Naive thymus-derived CD8-positive, alpha-beta T cell (primary cell): Measurements from ENCODE around the gene DPH3. TPM values are rescaled to one million over a fixed set of nuclear protein-coding genes. Genes with fewer than 3 reads are reported as not detected.

Experiments
- ATAC-seq, 2 donors: fragments of 150-1000 bp; cut with Tn5 transposase in 1 of 2; sonication (Bioruptor Pico), chemical (Tn5 transposase) in 1 of 2; 1 replicate in 1 of 2; 2 replicates in 1 of 2; pipeline ENCODE4 v1.10.0; 2021; ENCODE audit warnings: mild to moderate bottlenecking in 2 of 2, moderate library complexity in 2 of 2
- POLR2A ChIA-PET: fragments of 350-600 bp; sonication (Branson Sonifier 250); formaldehyde crosslinking; loops from one replicate; lab custom pipeline; 2021; ENCODE audit warnings: antibody characterized with exemption; lab: Charles Lee
- DNase-seq, 10 donors: peaks; one replicate each; pipeline versions ENCODE4 v3.0.0 to v3.0.0-alpha.2; 2020 to 2022
- H3K27ac Mint-ChIP-seq, 10 donors: one replicate each; pipeline ENCODE4 v1.8.0; 2020 to 2022; ENCODE audit warnings: mild to moderate bottlenecking in 10 of 10, mixed read lengths in 10 of 10, moderate library complexity in 4 of 10, inconsistent platforms in 1 of 10
- H3K27me3 Mint-ChIP-seq, 5 donors: one replicate each; pipeline ENCODE4 v1.8.0; 2021 to 2022; ENCODE audit warnings: mixed read lengths in 5 of 5
- H3K36me3 Mint-ChIP-seq, 3 donors: one replicate each; pipeline ENCODE4 v1.8.0; 2020 to 2022; ENCODE audit warnings: mixed read lengths in 3 of 3, mild to moderate bottlenecking in 2 of 3, inconsistent platforms in 1 of 3
- H3K4me1 Mint-ChIP-seq, 4 donors: one replicate each; pipeline ENCODE4 v1.8.0; 2021 to 2022; ENCODE audit warnings: mixed read lengths in 4 of 4
- H3K4me3 Mint-ChIP-seq, 10 donors: one replicate each; pipeline ENCODE4 v1.8.0; 2020 to 2022; ENCODE audit warnings: mild to moderate bottlenecking in 10 of 10, mixed read lengths in 10 of 10, moderate library complexity in 6 of 10, inconsistent platforms in 1 of 10
- H3K9me3 Mint-ChIP-seq, 9 donors: one replicate each; pipeline ENCODE4 v1.8.0; 2020 to 2022; ENCODE audit warnings: mixed read lengths in 9 of 9, mild to moderate bottlenecking in 3 of 9, inconsistent platforms in 1 of 9, moderate library complexity in 1 of 9
- polyA plus RNA-seq, 3 donors: library from polyadenylated mRNA; unstranded; fragments of 300-500 nt; fragmentation: Illumina TruSeq; gene quantifications; one replicate each; pipeline ENCODE4 v1.2.3, GENCODE V29; 2021
- total RNA-seq, 8 experiments: library from RNA in 2 of 8; stranded (reverse) in 2 of 8; gene quantifications; one replicate each; pipeline ENCODE4 v1.2.3 and lab custom pipeline; 2021 to 2026

The DPH3 gene
- total and polyA plus RNA-seq, 5 experiments from 2014 or later: 16.6 to 20.9 (median 17.2) TPM

GRCh38 chr3:16303037-16303575, 38.4 kb upstream of the DPH3 start:
- no peak for ATAC-seq

DNA sequence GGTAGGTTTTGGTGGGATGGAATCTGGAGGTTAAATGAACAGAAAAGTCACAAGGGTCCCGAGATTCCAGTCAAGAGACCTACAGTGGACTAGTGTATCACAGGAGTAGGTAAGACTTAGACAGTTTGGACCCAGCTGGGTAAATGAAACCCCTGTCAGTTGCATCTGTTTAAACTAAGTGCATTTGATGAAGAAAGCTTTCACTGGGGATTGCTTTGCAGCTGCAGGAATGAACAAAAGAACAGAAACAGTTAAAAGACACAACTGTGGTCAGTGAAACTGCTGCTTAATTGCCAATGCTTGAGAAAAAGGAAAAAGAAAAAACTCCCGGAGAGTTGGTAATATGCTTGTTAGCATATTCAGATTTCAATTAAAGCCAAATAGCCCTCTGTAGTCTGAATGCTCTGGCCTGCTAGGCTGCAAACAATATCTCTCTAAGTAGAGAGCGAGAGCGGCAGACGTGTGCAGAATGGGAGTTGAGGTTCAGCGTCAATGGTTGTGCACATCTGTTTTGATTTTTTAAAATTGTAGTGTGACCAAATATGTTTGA, 37.4 kb upstream of the DPH3 start:
- POLR2A ChIA-PET: interaction anchor here (1.0 to 11.0 kb wide), 7 partner anchors 10 to 211 kb away, joined by 3 to 268 read pairs (median 16); partner anchors contain the start of gene RFTN1
- DNase-seq: no peak
- H3K9me3 Mint-ChIP-seq: no peaks in the 10 kb centered on the region

More at GRCh38 chr3:16303037-16303575, 38.4 kb upstream of the DPH3 start:
- peaks cover 57 to 99% (median 97%) of the 10 kb centered on the region in 4 donors for H3K4me1 Mint-ChIP-seq
- no peaks in the 10 kb centered on the region for H3K9me3 Mint-ChIP-seq
- peak overlapping the region; percentile 78 to 99 (median 96) for H3K27ac Mint-ChIP-seq
- no peaks in the 10 kb centered on the region for H3K27me3 Mint-ChIP-seq
- POLR2A ChIA-PET: interaction anchor here (0.6 to 11.0 kb wide), 5 partner anchors 11 to 179 kb away, joined by 3 to 268 read pairs (median 64); no protein-coding TSS in a partner anchor
- peak overlapping the region; percentile 84 to 100 (median 93) for H3K4me3 Mint-ChIP-seq
- no peak for DNase-seq
- H3K36me3 Mint-ChIP-seq: peaks cover 60 to 93% (median 69%) of the 10 kb centered on the region in 3 donors

GRCh38 chr3:16301507-16301906, 36.8 kb upstream of the DPH3 start:
- H3K4me3 Mint-ChIP-seq: peak overlapping the region; percentile 84 to 100 (median 93)
- ATAC-seq (peak; percentile 12 to 15), DNase-seq (peak in 1 of 10 donors; percentile 29)
- peaks cover 65 to 92% (median 72%) of the 10 kb centered on the region in 3 donors for H3K36me3 Mint-ChIP-seq
- peaks cover 48 to 99% (median 96%) of the 10 kb centered on the region in 4 donors for H3K4me1 Mint-ChIP-seq
- POLR2A ChIA-PET: interaction anchor here (0.6 to 11.0 kb wide), 15 partner anchors 8 to 541 kb away, joined by 3 to 268 read pairs (median 6); partner anchors contain the start of genes DPH3, OXNAD1 and RFTN1
- peaks cover 0 to 1% (median 0%) of the 10 kb centered on the region in 9 donors for H3K9me3 Mint-ChIP-seq
- peak overlapping the region; percentile 86 to 99 (median 96) for H3K27ac Mint-ChIP-seq
- H3K27me3 Mint-ChIP-seq: no peaks in the 10 kb centered on the region

More for the DNA sequence above, 37.4 kb upstream of the DPH3 start:
- peak overlapping the region; percentile 86 to 99 (median 96) for H3K27ac Mint-ChIP-seq
- H3K36me3 Mint-ChIP-seq: peaks cover 65 to 92% (median 69%) of the 10 kb centered on the region in 3 donors
- H3K27me3 Mint-ChIP-seq: no peaks in the 10 kb centered on the region
- peaks cover 54 to 99% (median 96%) of the 10 kb centered on the region in 4 donors for H3K4me1 Mint-ChIP-seq
- no peak for ATAC-seq
- peak overlapping the region; percentile 84 to 100 (median 93) for H3K4me3 Mint-ChIP-seq

DNA sequence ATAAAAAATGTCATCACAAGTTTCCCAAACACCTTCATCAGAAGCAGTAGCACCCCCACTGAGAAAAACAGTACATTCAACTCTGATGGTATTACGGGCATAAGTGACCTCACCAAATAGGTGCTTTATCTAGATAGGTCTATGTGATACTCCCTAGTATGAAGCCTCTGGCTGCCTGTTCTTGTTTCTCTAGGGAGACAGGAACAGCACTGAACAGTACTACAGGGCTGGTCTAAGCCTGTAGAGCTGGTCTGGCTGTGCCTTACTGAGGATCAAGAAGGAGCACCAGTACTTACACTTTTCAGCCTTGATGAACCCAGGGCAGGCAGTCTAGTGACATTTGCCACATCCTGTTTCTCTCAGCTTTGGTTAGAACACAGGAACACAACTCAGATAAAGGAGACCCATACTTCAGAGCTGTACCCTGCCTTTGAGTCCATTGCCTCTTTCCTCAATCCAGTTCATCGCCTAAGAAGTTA, 36.2 kb upstream of the DPH3 start:
- peaks cover 0 to 4% (median 0%) of the 10 kb centered on the region in 9 donors for H3K9me3 Mint-ChIP-seq
- POLR2A ChIA-PET: interaction anchor here (0.6 to 11.0 kb wide), 16 partner anchors 9 to 541 kb away, joined by 3 to 268 read pairs (median 6); partner anchors contain the start of genes DPH3, OXNAD1 and RFTN1
- peak; percentile 68 to 82 for ATAC-seq

DNA sequence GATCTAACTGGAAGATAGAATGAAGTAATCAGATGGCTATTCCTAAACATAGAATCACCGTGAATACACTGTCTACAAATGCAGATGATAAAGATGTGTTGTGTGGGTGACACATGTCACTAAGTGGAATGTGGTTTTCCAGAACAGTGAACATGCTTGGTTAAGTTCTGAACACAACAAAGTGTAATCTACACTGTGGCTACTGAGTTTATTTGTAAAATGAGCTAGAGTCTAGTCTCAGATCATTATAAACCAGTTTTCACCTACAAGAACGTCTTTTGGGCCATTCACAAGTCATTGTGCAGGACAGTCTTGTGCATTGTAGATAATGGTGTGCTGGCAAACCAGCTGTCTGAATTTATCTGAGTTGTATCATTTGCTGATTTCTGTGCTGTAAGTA, 35.6 kb upstream of the DPH3 start:
- H3K36me3 Mint-ChIP-seq: peaks cover 64 to 92% (median 79%) of the 10 kb centered on the region in 3 donors
- ATAC-seq (peak; percentile 15 to 36), DNase-seq (peak in 2 of 10 donors; percentile 50)
- no peaks in the 10 kb centered on the region for H3K27me3 Mint-ChIP-seq
- H3K4me3 Mint-ChIP-seq: peak overlapping the region; percentile 84 to 100 (median 93)
- peaks cover 53 to 99% (median 96%) of the 10 kb centered on the region in 4 donors for H3K4me1 Mint-ChIP-seq
- H3K9me3 Mint-ChIP-seq: peaks cover 0 to 4% (median 0%) of the 10 kb centered on the region in 9 donors
- H3K27ac Mint-ChIP-seq: peak overlapping the region; percentile 86 to 99 (median 96)
- POLR2A ChIA-PET: interaction anchor here (1.2 to 11.0 kb wide), 13 partner anchors 8 to 542 kb away, joined by 5 to 268 read pairs (median 6); partner anchors contain the start of genes DPH3, OXNAD1 and RFTN1

More for the DNA sequence above, 36.2 kb upstream of the DPH3 start:
- Mint-ChIP-seq H3K4me3 (peak overlapping the region; percentile 84 to 100 (median 93)), H3K36me3 (peaks cover 65 to 92% (median 78%) of the 10 kb centered on the region in 3 donors), H3K4me1 (peaks cover 52 to 99% (median 96%) of the 10 kb centered on the region in 4 donors), H3K27ac (peak overlapping the region; percentile 86 to 99 (median 96)), H3K27me3 (no peaks in the 10 kb centered on the region)
- DNase-seq: peak in 9 of 10 donors; percentile 49 to 87 (median 75)

DNA sequence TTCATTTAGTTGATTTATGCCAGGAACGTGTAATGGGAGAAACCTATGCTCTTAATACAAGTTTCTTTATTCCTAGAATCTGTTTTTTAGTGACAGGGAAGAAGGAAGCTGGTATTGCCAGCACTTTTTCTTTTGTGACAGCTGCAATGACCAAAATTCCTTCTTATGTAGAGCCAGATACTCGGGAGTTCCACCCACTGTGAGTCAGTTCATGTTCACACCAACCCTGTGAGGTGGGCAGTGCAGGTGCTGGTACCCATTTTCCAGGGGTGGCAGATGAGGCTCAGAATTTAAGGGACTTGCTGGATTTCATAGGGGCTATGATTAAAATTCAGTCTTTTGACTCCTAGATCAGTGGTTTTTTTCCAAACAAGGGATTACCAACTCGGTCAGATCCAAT, 35.0 kb upstream of the DPH3 start:
- Mint-ChIP-seq H3K9me3 (peaks cover 0 to 4% (median 0%) of the 10 kb centered on the region in 9 donors), H3K27ac (peak overlapping the region; percentile 86 to 99 (median 96)), H3K36me3 (peaks cover 65 to 90% (median 76%) of the 10 kb centered on the region in 3 donors), H3K27me3 (no peaks in the 10 kb centered on the region), H3K4me1 (peaks cover 50 to 99% (median 95%) of the 10 kb centered on the region in 4 donors), H3K4me3 (peak overlapping the region; percentile 24 to 100 (median 93))
- no peak for DNase-seq
- POLR2A ChIA-PET: interaction anchor here (1.7 to 11.0 kb wide), 7 partner anchors 7 to 216 kb away, joined by 5 to 268 read pairs (median 16); partner anchors contain the start of genes DPH3, OXNAD1 and RFTN1
- no peak for ATAC-seq

- Mint-ChIP-seq H3K27ac (peak overlapping the region; percentile 86 to 99 (median 96)), H3K9me3 (peaks cover 0 to 9% (median under 1%) of the 10 kb centered on the region in 9 donors), H3K4me1 (peaks cover 44 to 96% (median 90%) of the 10 kb centered on the region in 4 donors), H3K27me3 (no peaks in the 10 kb centered on the region), H3K36me3 (peaks cover 64 to 89% (median 71%) of the 10 kb centered on the region in 3 donors), H3K4me3 (peak overlapping the region; percentile 27 to 100 (median 93))
- DNase-seq: no peak
- no peak for ATAC-seq
- POLR2A ChIA-PET: interaction anchor here (1.3 to 1.6 kb wide), 3 partner anchors 10 to 18 kb away, joined by 6 to 12 read pairs (median 10); no protein-coding TSS in a partner anchor
Measured at GRCh38 chr3:16298891-16299290, 34.1 kb upstream of the DPH3 start.

DNA sequence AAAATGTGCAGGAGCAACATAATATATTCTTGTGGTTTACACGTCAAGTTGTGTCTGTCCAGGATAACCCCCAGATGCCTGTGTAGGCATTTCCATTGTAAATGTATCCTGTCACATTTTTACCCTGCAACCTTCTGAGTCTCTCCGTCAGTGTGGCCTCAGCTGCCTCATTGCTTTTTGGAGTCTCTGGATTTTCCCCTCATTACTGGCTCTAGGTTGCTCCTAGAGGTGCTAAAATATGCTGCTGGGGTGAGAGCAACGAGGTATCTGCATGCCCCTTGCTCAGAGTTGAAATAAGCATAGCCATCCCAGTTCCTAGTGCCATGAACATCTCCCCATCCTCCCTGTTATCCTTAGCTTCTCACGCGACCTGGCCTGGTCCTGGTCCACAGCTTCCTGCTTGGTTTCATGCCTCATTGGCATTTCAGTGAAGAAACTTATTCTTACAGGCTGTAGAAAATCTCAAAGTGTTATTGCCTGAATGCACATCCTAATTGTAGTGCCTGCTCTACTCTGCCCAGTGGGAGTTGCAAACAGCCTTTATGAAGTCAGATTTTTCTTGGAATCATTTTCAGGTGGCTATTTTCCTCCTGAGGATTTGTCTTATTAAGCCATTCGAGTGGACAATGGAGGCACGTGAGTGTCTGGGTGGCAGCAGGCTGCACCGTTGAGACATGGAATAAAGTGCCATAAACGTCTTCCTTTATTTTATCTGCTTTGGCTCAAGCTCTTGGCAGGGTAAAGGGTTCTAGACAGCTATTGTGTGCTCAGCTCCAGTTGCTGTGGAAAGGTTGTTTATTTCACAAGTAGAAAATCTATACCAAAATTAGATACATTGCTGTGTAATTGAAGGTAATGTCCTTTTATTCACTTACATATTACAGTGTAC, 33.5 kb upstream of the DPH3 start:
- Mint-ChIP-seq H3K27ac (peak overlapping the region; percentile 86 to 99 (median 96)), H3K9me3 (peaks cover 0 to 16% (median 6%) of the 10 kb centered on the region in 9 donors), H3K4me3 (peak overlapping the region; percentile 27 to 100 (median 93)), H3K4me1 (peaks cover 44 to 98% (median 89%) of the 10 kb centered on the region in 4 donors), H3K27me3 (no peaks in the 10 kb centered on the region), H3K36me3 (peaks cover 63 to 90% (median 75%) of the 10 kb centered on the region in 3 donors)
- DNase-seq (no peak), ATAC-seq (peak in 1 of 2 donors; percentile 4)
- POLR2A ChIA-PET: interaction anchor here (0.7 to 1.6 kb wide), 5 partner anchors 10 to 39 kb away, joined by 3 to 12 read pairs (median 6); no protein-coding TSS in a partner anchor

DNA sequence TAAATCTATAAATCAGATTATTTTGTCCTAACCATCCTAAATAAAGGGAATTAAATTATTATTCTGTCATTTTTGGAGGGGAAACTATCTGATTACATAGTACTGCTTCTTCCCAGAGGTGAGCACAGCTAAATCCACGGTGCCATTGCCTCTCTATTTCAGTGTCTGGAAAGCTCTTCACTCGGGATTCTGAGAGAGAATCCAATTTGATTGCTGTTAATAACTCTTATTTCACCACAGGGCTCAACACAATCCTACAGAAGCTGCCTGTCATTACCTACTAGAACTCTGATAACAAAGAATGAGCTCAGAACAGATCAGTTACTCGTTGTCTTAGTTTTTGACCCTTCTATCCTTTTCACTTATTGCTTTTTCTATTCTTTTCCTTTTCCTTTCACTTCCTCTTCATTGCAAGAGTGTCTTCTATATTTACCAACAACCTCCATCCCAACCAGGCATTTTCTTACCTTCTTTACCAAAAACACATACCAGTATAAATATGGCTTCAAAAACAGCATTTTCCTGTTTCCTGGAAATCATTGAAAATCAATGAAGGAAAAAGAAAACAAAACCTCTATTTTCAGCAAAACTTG, 30.7 kb upstream of the DPH3 start:
- peaks cover 38 to 94% (median 83%) of the 10 kb centered on the region in 4 donors for H3K4me1 Mint-ChIP-seq
- H3K4me3 Mint-ChIP-seq: peak overlapping the region; percentile 47 to 100 (median 76)
- peaks cover 51 to 76% (median 62%) of the 10 kb centered on the region in 3 donors for H3K36me3 Mint-ChIP-seq
- POLR2A ChIA-PET: interaction anchor here (1.2 to 9.8 kb wide), 7 partner anchors 9 to 217 kb away, joined by 5 to 304 read pairs (median 9); partner anchors contain the start of genes DPH3 and OXNAD1
- H3K9me3 Mint-ChIP-seq: peaks cover 0 to 16% (median 6%) of the 10 kb centered on the region in 9 donors
- DNase-seq: no peak
- peak overlapping the region; percentile 76 to 99 (median 94) for H3K27ac Mint-ChIP-seq
- H3K27me3 Mint-ChIP-seq: no peaks in the 10 kb centered on the region
- ATAC-seq: no peak

DNA sequence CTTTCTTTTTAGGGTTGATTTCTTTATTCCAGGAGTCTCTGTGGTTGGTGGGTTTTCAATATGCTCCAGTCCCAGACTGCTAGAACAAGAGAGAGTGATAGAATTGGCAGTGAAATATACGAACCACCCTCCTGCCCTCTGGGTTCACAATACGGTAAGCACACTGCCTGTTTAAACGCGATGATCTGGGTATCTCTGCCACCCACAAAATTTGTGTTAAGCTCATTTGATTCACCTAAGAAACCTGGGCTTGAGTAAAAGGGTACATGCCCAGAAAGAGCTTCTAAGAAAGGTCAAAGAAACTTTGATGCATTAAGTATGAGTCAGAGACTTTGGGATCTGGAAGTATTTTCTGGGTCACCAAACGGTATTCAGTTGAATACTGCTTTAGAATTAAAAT, 30.1 kb upstream of the DPH3 start:
- peak overlapping the region; percentile 62 to 100 (median 75) for H3K4me3 Mint-ChIP-seq
- peaks cover 0 to 16% (median 6%) of the 10 kb centered on the region in 9 donors for H3K9me3 Mint-ChIP-seq
- POLR2A ChIA-PET: interaction anchor here (0.6 to 9.8 kb wide), 6 partner anchors 9 to 217 kb away, joined by 3 to 304 read pairs (median 12); no protein-coding TSS in a partner anchor
- peaks cover 39 to 94% (median 81%) of the 10 kb centered on the region in 4 donors for H3K4me1 Mint-ChIP-seq
- ATAC-seq (peak in 1 of 2 donors; percentile 30), DNase-seq (no peak)
- H3K27me3 Mint-ChIP-seq: no peaks in the 10 kb centered on the region
- H3K27ac Mint-ChIP-seq: peak overlapping the region; percentile 86 to 99 (median 93)
- peaks cover 51 to 77% (median 58%) of the 10 kb centered on the region in 3 donors for H3K36me3 Mint-ChIP-seq
